Panc1 (cell line): ENCODE data around the gene B4GALT2.

ENCODE experiments used
- CTCF ChIP-seq: fragments of 450-650 bp; IDR thresholded peaks from 2 replicates; pipeline ENCODE4 v1.5.1; 2017; ENCODE audit warnings: mild to moderate bottlenecking
- POLR2AphosphoS5 ChIP-seq: IDR thresholded peaks from 2 replicates; pipeline ENCODE4 v1.6.1; 2012; ENCODE audit warnings: mild to moderate bottlenecking, low read depth, low read length, moderate library complexity

GRCh38 chr1:43994794-43995790, 16.1 kb downstream of the B4GALT2 start:
- TF ChIP-seq CTCF (peak; percentile 76), POLR2AphosphoS5 (no peak)
